BJ (cell line): ENCODE results near the gene CDH11. TPM values are rescaled to one million over a fixed set of nuclear protein-coding genes. Genes with fewer than 3 reads are reported as not detected.

ENCODE experiments used
- CTCF ChIA-PET: fragments of 350-600 bp; formaldehyde crosslinking; extraction: SDS; loops from one replicate; lab custom pipeline; 2021; ENCODE audit warnings: antibody characterized with exemption, inconsistent platforms; lab: Yijun Ruan, JAX
- POLR2A ChIA-PET: fragments of 300-600 bp; sonication (Branson Sonifier 250); formaldehyde crosslinking; extraction: SDS; loops from one replicate; lab custom pipeline; 2021; ENCODE audit warnings: antibody characterized with exemption; lab: Charles Lee
- DNase-seq: peaks from one replicate; pipeline ENCODE4 v3.0.0-alpha.2; 2011; ENCODE audit warnings: low read depth
- H3K27me3 ChIP-seq: 2 replicates; pipeline ENCODE4 v1.6.0; 2011; ENCODE audit warnings: low read length; ENCODE audit not compliant: control insufficient read depth, insufficient read depth
- H3K36me3 ChIP-seq: 2 replicates; pipeline ENCODE4 v1.5.1; 2011; ENCODE audit warnings: low read length; ENCODE audit not compliant: control insufficient read depth, insufficient read depth
- H3K4me3 ChIP-seq: 2 replicates; pipeline ENCODE4 v1.5.1; 2011; ENCODE audit warnings: low read depth, mild to moderate bottlenecking, control low read depth, low read length
- polyA plus RNA-seq: library from polyadenylated mRNA; depleted of rRNA; stranded (reverse); fragments of >200 nt; gene quantifications from 2 replicates; pipeline ENCODE4 v1.2.3, GENCODE V29; 2011
- TF ChIP-seq, protein P1 (sequence below): IDR thresholded peaks from 2 replicates; pipeline ENCODE4 v1.5.1; 2011; ENCODE audit warnings: low read depth, mild to moderate bottlenecking, control low read depth, inconsistent platforms, low read length, moderate library complexity; ENCODE audit not compliant: insufficient read depth

The CDH11 gene
- polyA plus RNA-seq, 1 experiment: 589 TPM

DNA sequence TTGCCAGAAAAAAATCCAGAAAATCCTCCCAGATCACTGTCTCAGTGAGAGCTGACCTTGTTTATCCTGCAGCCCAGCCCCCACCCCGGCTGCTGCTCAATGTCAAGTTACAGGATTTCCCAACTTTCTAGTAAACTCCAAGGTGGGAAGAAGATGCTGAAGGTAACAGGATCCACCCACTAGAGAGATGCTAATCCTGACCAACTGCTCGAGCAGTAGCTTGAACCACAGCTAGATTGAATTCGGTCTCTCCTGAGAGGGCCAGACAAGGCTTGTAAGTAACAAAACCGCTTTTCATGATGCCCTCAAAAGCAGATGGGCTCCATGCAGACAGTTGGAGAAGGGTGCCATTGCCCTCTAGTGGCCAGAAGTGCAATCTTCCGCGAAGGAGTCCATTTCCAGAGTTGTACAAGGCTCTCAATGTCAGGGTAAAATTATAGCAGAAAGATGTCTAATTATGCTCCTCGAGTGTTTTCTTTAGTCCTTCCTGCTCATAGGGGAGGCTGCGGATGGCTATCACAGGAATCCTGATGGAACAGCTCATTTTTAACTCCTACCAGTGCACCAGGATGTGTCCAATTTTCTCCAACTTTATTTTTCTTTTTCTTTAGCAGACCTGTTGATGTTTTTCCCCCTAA lies 3.9 kb downstream of the CDH11 start:
- Histone ChIP-seq H3K27me3 (no peaks in the 10 kb centered on the region; the same call in 1 of the 2 replicates), H3K36me3 (peaks cover 5% of the 10 kb centered on the region), H3K4me3 (peak overlapping the region; percentile 2)
- DNase-seq: peak; percentile 39
- TF ChIP-seq, protein P1, sequence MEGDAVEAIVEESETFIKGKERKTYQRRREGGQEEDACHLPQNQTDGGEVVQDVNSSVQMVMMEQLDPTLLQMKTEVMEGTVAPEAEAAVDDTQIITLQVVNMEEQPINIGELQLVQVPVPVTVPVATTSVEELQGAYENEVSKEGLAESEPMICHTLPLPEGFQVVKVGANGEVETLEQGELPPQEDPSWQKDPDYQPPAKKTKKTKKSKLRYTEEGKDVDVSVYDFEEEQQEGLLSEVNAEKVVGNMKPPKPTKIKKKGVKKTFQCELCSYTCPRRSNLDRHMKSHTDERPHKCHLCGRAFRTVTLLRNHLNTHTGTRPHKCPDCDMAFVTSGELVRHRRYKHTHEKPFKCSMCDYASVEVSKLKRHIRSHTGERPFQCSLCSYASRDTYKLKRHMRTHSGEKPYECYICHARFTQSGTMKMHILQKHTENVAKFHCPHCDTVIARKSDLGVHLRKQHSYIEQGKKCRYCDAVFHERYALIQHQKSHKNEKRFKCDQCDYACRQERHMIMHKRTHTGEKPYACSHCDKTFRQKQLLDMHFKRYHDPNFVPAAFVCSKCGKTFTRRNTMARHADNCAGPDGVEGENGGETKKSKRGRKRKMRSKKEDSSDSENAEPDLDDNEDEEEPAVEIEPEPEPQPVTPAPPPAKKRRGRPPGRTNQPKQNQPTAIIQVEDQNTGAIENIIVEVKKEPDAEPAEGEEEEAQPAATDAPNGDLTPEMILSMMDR: peak; percentile 92
- ChIA-PET CTCF (interaction anchor here (0.6 to 1.7 kb wide), 7 partner anchors 19 to 1656 kb away, joined by 3 to 5 read pairs (median 3); no protein-coding TSS in a partner anchor), POLR2A (no interaction called here)

DNA sequence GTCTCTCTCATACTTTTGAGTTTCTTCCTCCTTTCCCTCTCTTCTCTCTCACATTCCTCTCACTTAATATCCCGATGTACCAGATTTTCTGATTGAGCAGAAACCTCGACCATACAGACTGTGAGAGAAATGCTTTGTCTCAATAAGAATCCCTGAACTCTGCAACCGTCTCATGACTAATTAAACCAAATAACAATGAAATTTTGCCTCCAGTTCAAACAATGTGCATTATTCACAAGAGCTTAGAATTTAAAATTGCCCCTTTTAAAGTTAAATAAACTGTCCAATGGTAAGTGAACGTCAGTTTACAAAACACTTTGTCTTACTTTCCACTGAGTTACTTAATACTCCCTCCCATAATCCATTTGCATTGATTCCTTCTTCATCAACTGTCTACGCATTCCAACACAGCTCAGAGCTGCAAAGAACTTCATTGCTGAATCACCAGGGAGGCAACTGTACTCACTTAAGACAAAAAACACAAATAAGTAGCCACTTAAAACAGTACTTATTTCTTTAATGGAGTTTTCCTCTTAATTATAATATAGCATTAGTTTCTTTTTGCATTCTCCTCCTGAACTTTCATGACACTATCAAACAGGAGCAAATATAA lies 4.9 kb downstream of the CDH11 start:
- H3K27me3 ChIP-seq: no peaks in the 10 kb centered on the region; the same call in 1 of the 2 replicates
- no peak for DNase-seq
- ChIA-PET CTCF (interaction anchor here (0.7 to 1.7 kb wide), 5 partner anchors 18 to 1159 kb away, joined by 3 to 5 read pairs (median 3); no protein-coding TSS in a partner anchor), POLR2A (interaction anchor here (0.8 kb wide), 1 partner anchor 9 kb away, joined by 3 read pairs; no protein-coding TSS in a partner anchor)
- peaks cover 5% of the 10 kb centered on the region for H3K36me3 ChIP-seq
- TF ChIP-seq, protein P1: no peak
- no peak overlapping the region for H3K4me3 ChIP-seq

DNA sequence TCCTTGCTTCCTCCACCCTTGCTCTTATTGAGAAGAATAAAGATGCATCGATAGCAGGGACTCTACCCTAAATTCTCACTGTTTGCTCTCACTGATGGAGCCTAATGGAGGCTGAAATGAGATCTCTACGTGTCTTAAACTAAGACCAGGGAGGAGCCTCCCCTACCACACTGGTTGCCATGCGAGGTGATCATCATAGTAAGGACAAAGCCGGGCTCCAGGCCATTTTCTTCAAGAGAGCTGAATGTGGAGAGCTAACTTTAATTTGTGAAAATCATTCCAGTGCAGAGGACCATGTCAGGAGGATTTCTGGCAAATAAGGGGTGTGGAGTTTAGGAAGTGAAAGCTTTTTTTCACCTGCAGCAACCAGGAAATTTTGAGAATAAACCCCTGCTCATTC lies 5.6 kb downstream of the CDH11 start:
- H3K27me3 ChIP-seq: no peaks in the 10 kb centered on the region; the same call in 1 of the 2 replicates
- TF ChIP-seq, protein P1: no peak
- no peak for DNase-seq
- ChIA-PET CTCF (interaction anchor here (1.1 kb wide), 1 partner anchor 1159 kb away, joined by 3 read pairs; no protein-coding TSS in a partner anchor), POLR2A (interaction anchor here (0.8 kb wide), 1 partner anchor 9 kb away, joined by 3 read pairs; no protein-coding TSS in a partner anchor)
- no peak overlapping the region for H3K4me3 ChIP-seq
- H3K36me3 ChIP-seq: peaks cover 5% of the 10 kb centered on the region

DNA sequence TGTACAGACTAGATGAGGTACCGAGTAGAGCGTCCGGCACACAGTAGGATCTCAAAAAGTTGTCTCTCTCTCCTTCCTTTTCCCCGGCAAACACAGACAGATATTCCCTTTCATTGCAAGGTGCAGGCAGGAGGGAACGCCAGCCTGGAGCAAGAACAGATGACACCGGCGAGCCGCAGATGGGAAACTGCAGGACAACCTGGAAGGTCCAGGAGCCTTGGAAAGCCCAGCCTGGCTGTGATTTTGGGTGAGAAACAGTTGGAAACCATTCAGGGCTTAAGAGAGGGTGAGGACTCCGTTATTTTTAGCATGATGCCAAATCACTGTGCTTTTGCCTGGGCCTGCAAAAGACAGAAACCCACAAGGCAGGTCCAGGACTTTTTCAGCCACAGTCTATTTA lies 7.3 kb downstream of the CDH11 start:
- Histone ChIP-seq H3K4me3 (no peak overlapping the region), H3K27me3 (no peaks in the 10 kb centered on the region; the same call in 1 of the 2 replicates), H3K36me3 (peaks cover 5% of the 10 kb centered on the region)
- ChIA-PET POLR2A (interaction anchor here (0.6 kb wide), 1 partner anchor 250 kb away, joined by 4 read pairs; no protein-coding TSS in a partner anchor), CTCF (no interaction called here)
- TF ChIP-seq, protein P1: no peak
- DNase-seq: no peak

DNA sequence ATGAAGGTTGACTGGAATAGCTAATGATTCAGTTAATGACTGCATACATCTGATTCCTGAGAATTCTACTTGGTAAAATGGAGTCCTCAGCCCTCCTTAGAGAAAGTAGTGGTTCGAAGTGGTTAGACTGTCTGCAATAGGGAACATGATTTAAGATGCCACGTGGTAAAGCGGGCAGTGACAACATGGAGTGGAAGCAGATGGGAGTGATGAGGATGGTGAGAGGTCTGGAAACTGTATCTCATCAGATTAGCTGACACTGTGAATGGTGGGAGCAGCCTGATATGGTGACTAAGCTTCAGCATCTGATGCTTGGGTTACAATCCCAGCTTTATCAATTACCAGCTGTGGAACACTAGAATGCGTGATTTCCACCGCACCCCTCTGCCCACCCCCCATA lies 8.4 kb downstream of the CDH11 start:
- Histone ChIP-seq H3K27me3 (no peaks in the 10 kb centered on the region), H3K4me3 (no peak overlapping the region), H3K36me3 (peaks cover 5% of the 10 kb centered on the region)
- DNase-seq: no peak
- ChIA-PET POLR2A (no interaction called here), CTCF (interaction anchor here (0.5 kb wide), 1 partner anchor 615 kb away, joined by 3 read pairs; no protein-coding TSS in a partner anchor)
- TF ChIP-seq, protein P1: no peak
